ENCODE measurements around the gene AMZ2.

DNA sequence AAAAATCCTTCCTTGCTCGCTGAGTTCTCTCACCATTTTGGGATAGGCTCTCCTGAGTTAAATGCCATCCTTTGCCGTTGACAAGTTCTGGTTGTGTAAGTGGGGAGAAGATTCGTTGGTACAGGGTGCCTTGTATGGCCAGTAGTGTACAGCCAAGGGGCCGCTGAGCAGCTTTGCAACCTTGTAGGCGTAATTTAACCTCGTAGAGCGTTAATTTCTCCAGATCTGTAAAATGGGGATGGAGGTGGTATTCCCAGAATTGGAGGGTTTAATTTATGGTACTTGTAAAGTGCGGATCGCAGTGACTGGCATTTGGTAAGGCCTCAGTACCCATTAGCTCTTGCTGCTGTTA lies 44.8 kb downstream of the AMZ2 start:
- no peak for TF ChIP-seq POLR2AphosphoS5 (IDR thresholded peaks at IDR 0.05; ENCODE audit: low read depth, low read length)
- TF ChIP-seq TAF1 (IDR thresholded peaks at IDR 0.05; ENCODE audit: borderline replicate concordance, insufficient read depth, low read length), result no peak
- TF ChIP-seq, protein P1, sequence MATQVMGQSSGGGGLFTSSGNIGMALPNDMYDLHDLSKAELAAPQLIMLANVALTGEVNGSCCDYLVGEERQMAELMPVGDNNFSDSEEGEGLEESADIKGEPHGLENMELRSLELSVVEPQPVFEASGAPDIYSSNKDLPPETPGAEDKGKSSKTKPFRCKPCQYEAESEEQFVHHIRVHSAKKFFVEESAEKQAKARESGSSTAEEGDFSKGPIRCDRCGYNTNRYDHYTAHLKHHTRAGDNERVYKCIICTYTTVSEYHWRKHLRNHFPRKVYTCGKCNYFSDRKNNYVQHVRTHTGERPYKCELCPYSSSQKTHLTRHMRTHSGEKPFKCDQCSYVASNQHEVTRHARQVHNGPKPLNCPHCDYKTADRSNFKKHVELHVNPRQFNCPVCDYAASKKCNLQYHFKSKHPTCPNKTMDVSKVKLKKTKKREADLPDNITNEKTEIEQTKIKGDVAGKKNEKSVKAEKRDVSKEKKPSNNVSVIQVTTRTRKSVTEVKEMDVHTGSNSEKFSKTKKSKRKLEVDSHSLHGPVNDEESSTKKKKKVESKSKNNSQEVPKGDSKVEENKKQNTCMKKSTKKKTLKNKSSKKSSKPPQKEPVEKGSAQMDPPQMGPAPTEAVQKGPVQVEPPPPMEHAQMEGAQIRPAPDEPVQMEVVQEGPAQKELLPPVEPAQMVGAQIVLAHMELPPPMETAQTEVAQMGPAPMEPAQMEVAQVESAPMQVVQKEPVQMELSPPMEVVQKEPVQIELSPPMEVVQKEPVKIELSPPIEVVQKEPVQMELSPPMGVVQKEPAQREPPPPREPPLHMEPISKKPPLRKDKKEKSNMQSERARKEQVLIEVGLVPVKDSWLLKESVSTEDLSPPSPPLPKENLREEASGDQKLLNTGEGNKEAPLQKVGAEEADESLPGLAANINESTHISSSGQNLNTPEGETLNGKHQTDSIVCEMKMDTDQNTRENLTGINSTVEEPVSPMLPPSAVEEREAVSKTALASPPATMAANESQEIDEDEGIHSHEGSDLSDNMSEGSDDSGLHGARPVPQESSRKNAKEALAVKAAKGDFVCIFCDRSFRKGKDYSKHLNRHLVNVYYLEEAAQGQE (IDR thresholded peaks at IDR 0.05; ENCODE audit: insufficient read depth in 1 of 2, low read depth in 2 of 2, low read length in 2 of 2), result no peak
- no peak for TF ChIP-seq SIN3A (IDR thresholded peaks at IDR 0.05; ENCODE audit: borderline replicate concordance, insufficient read depth, low read length)
